ENCODE data around the gene ERCC6L2. TPM values are rescaled to one million over a fixed set of nuclear protein-coding genes. Genes with fewer than 3 reads are reported as not detected.

The ERCC6L2 gene
- total RNA-seq, result 239 TPM

GRCh38 chr9:95875305-95876137 is at the start of gene ERCC6L2:
Gene ERCC6L2, plus strand, starts transcription at chr9:95875691. Its CDS starts 348 bp downstream, at chr9:95876039.

Small RNAs within 50 kb of the gene (small RNA-seq; reads per million reads assigned to genes)
- gene RNA5SP289 (ENCODE audit: low replicate concordance) (not detected), gene RNU2-46P (ENCODE audit: low replicate concordance) (0.21 reads per million)
